Hematopoietic multipotent progenitor cell treated with erythropoietin and hydrocortisone succinate and interleukin-3 and kit ligand, for 6 days (in vitro differentiated cells): Measurements from ENCODE around the gene CASK.

Source experiments
- DNase-seq: peaks from one replicate; pipeline ENCODE4 v3.0.0-alpha.2; 2015

CASK gene

DNA sequence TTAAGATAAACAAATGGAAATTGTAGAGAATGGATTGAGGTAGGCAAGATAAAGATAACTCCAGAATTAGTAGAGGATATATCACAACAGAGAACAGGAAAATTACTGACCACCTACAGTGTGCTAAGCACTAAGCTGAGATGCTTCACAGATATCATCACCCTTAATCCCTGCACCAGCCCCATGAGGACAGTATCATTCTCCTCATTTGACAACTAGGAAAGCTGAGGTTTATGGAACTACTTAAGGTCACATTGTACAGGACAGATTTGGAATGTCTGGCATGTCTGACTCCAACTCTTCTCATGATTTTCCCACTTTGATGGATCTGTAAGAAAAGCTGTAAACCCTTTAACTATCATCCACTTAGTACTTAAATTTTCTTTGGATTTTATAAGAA, 95.5 kb downstream of the CASK start:
- DNase-seq: no peak

DNA sequence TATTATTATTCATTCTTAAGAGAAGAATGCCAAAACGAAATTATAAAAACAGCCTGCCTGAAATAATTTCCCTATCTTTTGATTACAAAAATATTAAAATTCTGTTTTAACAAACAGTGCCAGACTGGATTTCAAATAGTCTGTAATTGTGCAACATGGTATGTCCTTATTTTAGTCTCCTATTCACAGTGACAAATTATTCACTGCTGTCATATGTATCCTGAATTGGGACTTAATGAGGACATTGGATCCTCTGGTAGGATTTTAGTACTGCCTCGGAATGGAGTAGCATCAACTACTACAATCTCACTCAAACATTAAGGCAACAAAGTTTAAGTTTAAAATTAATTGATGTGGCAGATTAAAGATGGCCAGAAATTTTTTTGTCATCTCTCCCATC, 97.6 kb downstream of the CASK start:
- DNase-seq: no peak

DNA sequence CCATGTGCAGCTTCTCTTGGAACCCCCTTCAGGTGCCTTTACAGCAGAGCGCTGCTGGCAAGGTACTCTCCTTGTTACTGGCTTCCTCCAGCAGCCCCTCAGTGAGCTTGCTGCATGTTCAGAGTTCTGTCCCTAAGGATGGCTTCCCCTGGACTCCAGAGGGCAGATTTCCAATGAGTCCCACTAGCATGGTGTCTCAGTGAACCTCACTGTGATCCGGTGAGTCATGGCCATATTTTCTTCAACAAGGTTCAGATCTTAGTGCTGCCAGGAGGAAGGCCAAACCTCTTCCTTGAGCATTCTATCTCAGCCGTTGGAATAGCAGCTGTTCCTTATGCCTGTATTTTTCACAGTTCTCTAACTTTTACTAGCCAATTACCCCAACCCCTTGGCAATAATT, 98.8 kb downstream of the CASK start:
- DNase-seq: no peak

DNA sequence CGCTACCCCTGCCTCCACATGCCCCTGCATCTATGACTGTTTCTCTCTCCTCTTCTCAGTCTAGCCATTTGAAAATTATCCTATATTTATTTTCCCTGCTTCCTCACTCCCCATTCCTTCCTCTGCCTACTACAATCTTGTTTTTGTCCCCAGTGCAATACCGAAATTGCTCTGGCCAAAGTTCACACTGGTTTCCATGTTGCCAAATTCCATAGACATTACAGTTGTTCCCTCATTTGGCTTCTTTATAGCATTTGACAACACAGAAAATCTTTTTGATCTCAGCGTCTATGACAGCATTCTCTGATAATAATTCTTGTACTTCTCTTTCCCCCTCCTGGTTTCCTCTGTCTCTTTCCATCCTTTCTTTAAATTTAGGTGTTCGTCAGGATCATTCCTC, 100.0 kb downstream of the CASK start:
- no peak for DNase-seq

DNA sequence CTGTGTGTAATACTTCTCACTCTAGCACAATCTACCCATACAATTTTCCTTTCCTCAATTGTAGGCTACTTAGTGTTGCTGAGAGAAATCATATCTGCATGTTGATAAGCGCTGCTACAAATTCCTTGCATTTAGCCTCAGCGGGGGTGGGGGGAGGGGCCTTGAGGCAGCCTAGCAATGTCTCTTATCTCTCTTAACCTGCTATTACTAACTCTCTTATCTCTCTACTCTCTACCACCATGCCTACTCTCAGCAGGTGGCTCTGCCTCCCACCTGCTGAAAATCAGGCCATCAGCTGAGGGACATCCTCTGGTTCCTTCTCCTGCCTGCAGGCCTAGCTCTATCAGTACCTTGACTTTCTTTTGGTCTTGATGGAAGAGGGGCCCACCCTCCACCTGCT, 100.5 kb downstream of the CASK start:
- no peak for DNase-seq

DNA sequence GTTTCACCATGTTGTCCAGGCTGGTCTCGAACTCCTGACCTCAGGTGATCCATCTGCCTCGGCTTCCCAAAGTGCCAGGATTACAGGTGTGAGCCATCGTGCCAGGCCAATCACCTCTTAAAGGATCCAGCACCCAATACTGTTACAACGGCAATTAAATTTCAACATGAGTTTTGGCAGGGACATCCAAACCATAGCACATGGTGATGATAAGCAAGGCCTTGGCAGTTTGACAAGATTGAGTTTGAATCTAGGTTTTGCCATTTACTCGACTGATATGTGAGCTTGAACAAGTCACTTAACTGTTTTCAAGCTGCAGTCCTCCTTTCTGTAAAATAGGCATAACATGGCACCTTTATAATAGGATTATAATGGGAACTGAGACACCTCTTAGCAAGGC, 115.3 kb downstream of the CASK start:
- DNase-seq: peak; percentile 61

DNA sequence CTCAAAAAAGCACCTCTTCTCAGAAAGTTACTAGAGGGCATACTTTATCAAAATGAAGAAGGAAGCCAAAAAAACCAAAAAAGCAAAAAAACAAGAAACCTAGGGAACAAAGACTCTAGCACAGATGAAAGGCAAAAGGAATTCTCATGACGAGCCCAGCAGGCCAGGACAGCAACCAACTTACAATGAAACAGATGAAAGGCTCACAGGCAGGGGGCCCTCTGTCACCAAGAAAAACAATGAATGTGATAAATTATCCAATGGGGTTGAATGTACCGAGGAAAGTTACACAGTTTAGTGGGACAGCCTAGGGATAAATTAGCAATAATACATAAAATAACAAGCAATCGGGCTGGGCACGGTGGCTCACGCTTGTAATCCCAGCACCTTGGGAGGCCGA, 120.4 kb downstream of the CASK start:
- no peak for DNase-seq

DNA sequence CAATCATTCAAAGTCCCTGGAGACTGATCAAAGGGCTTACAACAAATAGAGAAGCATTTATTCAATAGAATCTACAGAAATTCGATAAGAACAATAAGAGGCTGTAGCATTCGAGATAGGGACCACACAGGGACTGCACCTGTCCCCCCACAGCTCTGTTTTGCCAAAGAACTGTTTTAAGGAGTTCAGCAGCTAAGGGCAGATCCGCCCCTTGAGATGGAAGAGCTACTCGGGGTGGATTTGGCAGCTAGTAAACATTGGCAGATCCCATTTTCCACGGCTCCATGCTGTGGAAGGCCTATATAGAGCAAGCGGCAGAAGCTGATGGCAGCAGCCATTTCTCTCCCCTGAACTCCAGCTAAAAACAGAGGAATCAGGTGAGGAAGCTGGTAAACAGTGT, 123.7 kb downstream of the CASK start:
- DNase-seq: no peak

DNA sequence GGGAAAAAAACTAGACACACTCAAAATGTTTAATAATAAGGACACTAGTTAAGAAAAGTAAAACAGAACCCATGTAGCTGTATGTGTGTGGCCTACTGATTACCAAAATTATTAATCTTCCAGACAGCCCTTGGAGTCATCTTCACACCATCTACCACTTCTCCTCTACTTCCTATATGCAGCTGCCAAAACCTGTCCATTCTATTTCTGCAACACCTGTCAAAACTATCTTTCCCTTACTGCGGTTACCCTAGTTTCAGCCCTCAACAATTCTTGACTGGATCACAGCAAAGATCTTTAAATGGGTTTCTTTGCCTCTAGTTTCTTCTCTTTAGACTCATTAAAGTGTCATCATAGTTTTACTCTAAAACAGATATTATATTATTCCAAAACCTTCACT, 126.8 kb downstream of the CASK start:
- no peak for DNase-seq

DNA sequence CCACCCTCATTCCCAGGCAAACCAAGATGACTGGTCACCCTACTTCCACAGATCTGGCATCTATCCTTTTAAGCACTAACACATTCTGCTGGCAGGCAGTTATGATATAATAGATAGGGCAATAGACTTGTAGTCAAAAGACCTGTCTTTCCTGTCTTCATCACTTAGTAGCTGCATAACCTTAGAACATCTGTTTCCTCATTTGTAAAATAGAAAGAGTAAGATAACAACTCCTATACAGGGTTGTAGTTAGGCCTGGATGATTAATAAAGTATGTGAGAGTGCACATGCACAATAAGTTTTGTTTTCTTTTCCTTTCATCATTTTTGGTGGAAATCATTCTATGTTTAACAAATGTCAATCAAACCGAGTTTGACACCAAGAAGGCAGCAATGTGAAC, 127.3 kb downstream of the CASK start:
- DNase-seq: no peak

DNA sequence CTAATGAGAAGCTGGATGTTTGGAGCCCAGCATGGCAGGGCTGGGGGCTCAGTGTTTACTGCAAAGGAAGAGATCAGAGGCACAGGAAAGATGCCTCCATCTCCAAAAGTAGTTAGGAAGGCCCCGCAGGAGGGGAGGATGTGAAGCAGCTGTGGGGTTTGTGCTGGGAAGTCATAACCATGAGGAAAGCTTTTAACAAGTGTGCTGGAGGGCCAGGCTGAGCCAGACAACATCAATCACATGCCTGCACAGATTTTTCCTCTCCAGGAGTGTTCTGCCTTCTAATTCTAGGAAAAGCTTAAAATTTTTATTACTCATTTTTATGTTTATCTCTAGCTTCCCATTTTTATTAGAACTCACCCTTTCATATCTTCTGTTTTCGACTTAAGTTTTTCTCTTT, 134.0 kb downstream of the CASK start:
- no peak for DNase-seq

DNA sequence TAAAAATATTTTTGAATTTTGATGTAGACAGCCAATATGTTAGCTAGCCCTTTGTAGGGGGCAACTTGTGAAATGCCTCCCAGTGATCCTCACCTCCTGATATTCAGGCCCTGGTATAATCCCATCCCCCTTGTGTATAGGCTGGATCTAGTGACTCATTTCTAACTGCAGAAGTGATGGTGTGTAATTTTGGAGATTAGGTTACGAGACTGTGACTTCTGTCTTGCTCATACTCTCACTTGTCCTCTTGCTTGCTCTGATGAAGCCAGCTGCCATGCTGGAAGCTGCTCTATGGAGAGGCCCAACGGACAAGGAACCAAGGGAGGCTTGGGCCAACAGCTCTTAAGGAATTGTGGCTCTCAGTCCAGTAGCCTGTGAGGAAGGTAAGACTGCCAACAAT, 137.7 kb downstream of the CASK start:
- no peak for DNase-seq

DNA sequence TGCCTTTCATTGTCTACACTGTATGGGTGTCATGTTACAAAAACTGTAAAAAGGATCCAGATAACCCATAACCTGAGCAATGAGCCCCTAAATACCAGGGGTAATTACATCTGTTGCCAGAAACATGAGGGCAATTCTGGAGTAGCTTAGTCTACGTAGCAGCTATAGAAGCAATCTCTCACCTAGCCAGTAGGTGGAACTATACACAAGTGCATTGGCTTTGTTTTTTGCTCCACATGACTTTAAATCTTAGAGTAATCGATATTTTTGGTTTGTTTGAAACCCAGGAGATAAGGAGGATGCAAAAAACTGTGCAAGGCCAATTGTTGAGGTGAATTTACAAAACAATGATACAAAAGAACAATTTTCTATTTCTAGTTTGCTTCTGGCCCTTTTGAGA, 141.9 kb downstream of the CASK start:
- peak; percentile 64 for DNase-seq

DNA sequence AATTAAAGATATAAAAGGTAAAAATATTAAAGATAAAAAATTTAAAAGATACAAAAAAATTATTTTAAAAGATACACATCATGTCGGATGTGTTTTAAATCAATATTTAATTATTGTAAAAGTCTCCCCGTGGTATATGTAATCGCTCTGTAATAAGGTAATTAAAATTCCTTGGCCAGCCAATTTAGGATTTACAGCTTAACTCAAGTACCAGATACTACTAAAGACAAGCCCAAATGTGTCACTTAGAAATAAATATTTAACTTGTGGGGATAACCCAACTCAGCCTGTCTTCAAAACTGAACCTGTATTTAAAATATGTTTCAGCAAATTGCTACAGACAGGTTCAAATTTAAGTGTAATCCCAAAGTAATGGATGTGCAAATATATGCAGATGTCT, 143.4 kb downstream of the CASK start:
- DNase-seq: no peak

DNA sequence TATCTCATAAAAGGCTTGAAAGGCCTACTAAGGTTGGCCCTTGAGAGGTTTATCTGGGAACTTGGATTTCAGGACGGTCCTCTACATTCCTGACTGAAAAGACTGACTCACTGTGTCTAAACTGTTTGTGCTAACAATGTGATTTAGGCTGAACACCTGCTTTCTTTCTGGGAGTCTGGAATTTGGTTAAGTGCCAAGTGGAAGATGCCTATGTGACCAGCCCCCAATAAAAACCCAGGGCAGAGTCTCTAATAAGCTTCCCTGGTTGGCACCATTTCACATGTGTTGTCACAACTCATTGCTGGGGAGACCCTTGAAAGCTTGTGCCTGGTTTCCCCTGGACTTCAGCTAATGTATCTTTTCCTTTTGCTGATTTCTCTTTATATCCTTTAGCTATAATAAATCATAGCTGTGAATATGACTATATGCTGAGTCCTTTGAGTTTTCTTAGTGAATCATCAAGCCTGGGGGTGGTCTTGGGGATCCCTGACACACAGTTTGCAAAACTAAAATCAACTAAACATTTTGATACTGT, 144.3 kb downstream of the CASK start:
- DNase-seq: no peak

DNA sequence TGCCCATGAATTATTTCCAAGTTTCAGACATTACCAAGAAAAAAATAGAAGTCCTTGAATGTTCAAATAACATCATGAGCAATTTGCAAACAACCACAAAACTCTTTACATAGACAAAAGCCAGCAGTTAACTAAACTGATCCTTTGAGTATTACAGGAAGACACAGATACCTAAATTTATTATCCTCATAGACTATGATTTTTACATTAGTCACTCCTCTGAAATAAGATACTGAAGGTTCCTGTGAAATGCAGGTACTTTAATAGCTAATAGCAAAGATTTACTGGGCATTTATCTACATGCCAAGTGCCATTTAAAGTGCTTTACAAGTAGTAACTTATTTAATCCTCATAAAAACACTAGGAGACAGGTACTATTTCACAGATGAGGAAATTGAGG, 161.7 kb downstream of the CASK start:
- DNase-seq: no peak

DNA sequence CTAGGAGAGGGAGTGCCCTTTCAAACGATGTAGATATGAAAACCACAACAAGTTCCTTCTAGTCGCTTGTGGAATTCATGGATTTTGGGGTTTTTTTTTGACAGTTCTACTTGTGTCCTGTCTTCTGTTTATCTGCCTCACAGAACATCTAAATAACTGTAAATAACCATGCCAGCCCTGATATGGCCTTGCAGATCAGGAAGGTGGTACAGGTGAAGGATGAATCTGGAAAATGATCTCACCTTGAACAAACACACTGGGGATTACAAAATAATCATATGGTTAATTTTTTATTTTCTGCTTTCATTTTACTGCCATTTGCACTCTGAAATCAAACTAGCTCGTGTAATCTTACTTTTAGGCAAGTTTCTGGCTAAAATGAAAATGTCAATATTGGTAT, 162.2 kb downstream of the CASK start:
- no peak for DNase-seq

DNA sequence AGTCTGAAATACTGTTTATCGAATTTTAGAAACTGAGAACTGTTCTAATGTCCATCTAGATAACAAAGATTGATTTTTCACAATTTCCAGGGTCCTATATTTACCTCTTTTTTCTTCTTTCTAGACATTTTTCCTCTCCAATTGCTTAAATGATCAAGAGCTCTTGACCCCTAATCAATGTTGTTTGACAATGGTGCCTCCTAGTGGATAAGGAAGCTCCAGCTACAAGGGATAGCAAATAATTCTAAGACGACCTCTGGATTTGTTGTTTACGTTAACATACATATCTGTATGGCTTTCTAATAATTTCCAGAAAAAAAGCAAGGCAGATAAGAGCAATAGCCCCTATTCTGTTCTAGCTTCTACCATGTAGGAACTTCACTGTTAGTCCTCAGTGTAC, 163.5 kb downstream of the CASK start:
- DNase-seq: peak; percentile 57

DNA sequence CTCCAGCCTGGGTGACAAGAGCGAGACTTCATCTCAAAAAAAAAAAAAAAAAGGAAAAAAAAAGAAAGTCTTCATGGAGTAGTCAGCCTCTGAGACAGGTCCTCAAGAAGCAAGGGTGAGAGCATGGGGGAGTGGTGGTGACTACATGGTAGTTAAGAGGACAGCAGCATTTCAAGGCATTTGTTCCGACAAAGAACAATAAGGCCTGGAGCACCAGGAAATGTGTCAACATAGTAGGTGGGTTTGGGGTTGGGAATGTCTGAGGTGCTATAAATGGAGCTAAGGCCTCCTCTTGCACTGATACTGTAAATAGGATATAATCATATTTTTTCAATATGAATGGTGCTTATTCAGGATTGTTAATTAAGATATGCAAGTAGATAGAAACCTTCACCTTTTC, 165.0 kb downstream of the CASK start:
- DNase-seq: no peak

DNA sequence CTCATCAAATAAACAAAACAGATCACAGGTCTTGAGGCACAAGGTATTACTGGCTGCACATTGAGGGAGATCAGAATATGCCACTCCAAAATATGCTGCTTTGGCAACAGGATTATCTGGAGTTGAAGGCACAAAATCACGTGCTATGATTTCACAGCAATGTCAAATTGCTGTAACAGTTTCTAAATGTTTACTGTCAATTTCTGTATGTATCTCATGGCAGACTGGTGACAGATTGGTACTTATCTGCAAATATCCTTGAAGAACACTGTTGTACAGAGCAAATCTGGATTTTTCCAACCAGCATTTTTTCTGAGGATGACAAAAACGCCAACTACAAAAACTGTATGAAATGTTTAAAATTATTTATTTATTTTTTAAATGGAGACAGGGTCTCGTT, 172.6 kb downstream of the CASK start:
- no peak for DNase-seq

DNA sequence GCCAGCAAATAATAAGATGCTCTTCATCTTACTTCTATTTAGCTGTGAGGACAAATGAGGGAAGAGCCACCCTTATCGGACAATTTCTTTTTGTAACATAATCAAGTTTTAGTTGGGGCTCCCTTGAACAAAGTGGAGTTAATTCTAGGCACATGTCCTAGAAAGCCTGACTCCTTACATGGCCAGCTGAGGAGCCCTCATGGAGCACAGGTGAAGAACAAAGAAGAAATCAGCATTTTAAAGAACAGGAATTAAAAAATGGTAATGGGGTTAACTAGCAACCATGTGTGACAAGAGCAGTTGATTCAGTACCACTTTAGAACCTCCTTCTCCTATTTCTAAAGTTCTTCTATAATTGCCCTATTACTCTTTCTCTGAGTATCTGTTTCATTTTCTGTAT, 183.5 kb downstream of the CASK start:
- no peak for DNase-seq

DNA sequence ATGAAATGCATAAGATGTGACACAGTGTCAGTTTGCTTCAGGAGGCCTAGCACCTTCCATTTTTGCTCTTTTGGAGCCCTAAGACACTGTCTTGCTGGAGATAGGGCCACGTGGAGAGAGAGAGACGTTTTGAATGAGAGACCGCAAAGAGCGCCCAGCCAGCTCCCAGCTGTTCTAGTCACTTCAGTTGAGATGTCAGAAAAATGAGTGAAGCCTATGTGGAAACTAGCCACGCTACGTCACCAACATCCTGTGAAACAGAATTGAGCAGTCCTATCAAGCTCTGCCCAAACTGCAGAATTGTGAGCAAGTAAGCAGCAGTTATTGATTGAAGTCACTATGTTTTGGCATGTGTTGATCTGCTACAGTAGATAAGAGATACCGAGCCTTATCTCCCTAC, 186.3 kb downstream of the CASK start:
- peak; percentile 39 for DNase-seq

DNA sequence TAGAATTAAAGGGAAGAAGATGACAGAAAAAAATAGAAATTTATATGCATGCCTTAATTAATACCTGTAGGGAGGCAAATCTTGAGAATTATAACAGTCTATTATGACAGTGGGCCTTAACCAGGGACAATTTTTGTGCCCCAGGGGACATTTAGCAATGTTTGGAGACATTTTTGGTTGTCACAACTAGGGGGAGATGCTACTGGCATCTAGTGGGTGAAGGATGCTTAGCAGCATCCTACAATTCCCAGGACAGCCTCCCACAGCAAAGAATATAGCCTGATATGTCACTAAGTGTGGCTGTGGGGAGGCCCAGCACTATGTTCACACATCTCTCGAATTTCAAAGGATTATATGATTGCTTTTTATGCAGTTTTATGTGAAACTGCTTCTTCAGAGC, 188.8 kb downstream of the CASK start:
- DNase-seq: peak; percentile 39

DNA sequence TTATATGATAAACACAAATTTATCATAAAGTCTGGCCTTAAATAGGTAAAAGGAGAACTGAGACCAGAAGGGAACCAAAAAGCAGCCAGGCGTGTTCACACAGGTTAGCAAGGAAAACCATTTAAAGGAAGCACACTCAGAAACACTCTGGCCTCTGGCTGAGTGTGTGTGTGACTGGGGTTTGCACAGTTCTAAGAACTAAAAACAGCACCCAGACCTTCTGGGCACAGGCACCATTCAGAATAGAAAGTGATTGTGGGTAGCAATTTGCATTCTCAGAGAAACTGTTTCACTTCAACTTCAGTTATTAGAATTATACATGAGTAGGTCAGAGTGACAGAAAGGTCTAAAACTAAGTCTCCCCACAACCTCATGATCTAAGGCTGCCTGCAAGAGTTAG, 189.4 kb downstream of the CASK start:
- DNase-seq: no peak

DNA sequence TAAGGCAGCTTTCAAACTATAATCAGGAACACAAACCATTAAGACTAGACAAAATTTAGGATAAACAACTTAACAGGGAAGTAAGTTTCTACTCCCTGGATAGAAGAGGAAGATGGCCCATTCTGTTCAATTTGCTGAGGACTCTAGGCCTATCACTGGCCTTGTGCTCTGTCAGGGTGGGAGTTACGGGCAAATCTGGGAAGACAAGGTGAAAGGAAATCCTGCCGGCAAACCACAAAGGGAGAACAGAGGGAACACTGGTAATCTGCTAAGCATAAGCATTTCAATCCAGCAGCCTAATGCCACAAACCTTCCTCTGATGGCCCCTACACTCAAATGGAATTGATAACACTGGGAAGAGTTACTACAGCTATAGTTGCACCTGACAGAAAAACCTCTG, 191.1 kb downstream of the CASK start:
- DNase-seq: no peak

DNA sequence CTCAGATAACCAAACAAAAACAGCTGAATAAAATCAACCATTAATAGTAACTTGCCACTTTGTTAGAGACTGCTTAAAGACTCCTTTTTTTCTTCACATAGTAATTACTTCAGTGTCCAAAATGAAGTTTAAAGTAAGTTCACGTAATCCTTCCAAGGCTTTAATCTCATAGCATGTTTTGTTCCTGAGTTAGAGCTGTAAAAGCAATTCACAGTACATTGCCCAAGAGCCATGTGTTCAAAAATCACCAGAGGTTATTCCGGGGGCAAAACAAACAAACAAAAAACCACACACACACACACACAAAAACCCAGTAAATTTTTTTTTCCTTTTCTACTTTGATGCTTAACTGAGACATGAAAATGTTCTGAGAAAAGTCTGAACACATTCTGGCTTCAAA, 193.3 kb downstream of the CASK start:
- DNase-seq: no peak
